ENCODE measurements around the gene MLANA.

The MLANA gene

GRCh38 chr9:5843794-5844471 is 46.8 kb upstream of the MLANA start:
- H3K4me1 ChIP-seq (ENCODE audit: control insufficient read depth, insufficient read depth, low read length), result peaks cover 21% of the 10 kb centered on the region
- ChIA-PET POLR2A (interaction anchor here (0.6 to 3.2 kb wide), 4 partner anchors 11 to 682 kb away, joined by 4 to 18 read pairs (median 8); partner anchors contain the start of genes ERMP1 and RANBP6), CTCF (interaction anchor here (0.7 to 3.6 kb wide), 4 partner anchors 10 to 223 kb away, joined by 3 to 39 read pairs (median 4); partner anchors contain the start of gene ERMP1)
- TF ChIP-seq ZFP3 (tag by site-specific recombination; IDR thresholded peaks at IDR 0.05; ENCODE audit: low read depth) (no peak), SP7 (tag by site-specific recombination; IDR thresholded peaks at IDR 0.05) (0 out of 2 replicates have a peak, but pooled peaks have one; percentile 30), ZNF830 (tag by site-specific recombination; IDR thresholded peaks at IDR 0.05; ENCODE audit: low read depth) (no peak), ZNF561 (tag by site-specific recombination; IDR thresholded peaks at IDR 0.05; ENCODE audit: borderline replicate concordance) (peak; percentile 13; the same call in 1 of the 2 replicates), ZBTB17 (tag by site-specific recombination; IDR thresholded peaks at IDR 0.05) (peak; percentile 39; the same call in 1 of the 2 replicates), PRDM10 (tag by site-specific recombination; IDR thresholded peaks at IDR 0.05) (peak; percentile 19; the same call in 1 of the 2 replicates), ZNF76 (tag by site-specific recombination; IDR thresholded peaks at IDR 0.05; ENCODE audit: borderline replicate concordance, low read depth) (peak; percentile 22; the same call in 1 of the 2 replicates), HOXC10 (CRISPR knock-in tag; IDR thresholded peaks at IDR 0.05) (no peak), ZNF302 (tag by site-specific recombination; IDR thresholded peaks at IDR 0.05; ENCODE audit: low read depth) (no peak), REST (tag by site-specific recombination; IDR thresholded peaks at IDR 0.05) (peak; percentile 70; the same call in 1 of the 2 replicates), ZNF416 (tag by site-specific recombination; IDR thresholded peaks at IDR 0.05) (no peak), ZNF747 (tag by site-specific recombination; IDR thresholded peaks at IDR 0.05) (no peak), ZBTB20 (tag by site-specific recombination; IDR thresholded peaks at IDR 0.05) (peak; percentile 33; the same call in 1 of the 2 replicates), ZNF341 (tag by site-specific recombination; IDR thresholded peaks at IDR 0.05; ENCODE audit: low read depth) (peak; percentile 79), ZNF629 (tag by site-specific recombination; IDR thresholded peaks at IDR 0.05) (peak; percentile 46; the same call in 1 of the 2 replicates), ZNF600 (tag by site-specific recombination; IDR thresholded peaks at IDR 0.05) (peak; percentile 44; the same call in 1 of the 2 replicates), OSR2 (tag by site-specific recombination; IDR thresholded peaks at IDR 0.05) (no peak), ZBTB6 (tag by site-specific recombination; IDR thresholded peaks at IDR 0.05) (no peak), GLIS1 (tag by site-specific recombination; IDR thresholded peaks at IDR 0.05) (peak; percentile 77), ZNF169 (tag by site-specific recombination; IDR thresholded peaks at IDR 0.05) (no peak), ZSCAN30 (tag by site-specific recombination; IDR thresholded peaks at IDR 0.05) (no peak), KLF9 (tag by site-specific recombination; IDR thresholded peaks at IDR 0.05; ENCODE audit: low read depth) (no peak), AEBP2 (tag by site-specific recombination; IDR thresholded peaks at IDR 0.05; ENCODE audit: borderline replicate concordance) (no peak), ZNF394 (tag by site-specific recombination; IDR thresholded peaks at IDR 0.05; ENCODE audit: borderline replicate concordance) (no peak), ZNF324 (tag by site-specific recombination; IDR thresholded peaks at IDR 0.05) (no peak), KLF10 (tag by site-specific recombination; IDR thresholded peaks at IDR 0.05) (0 out of 2 replicates have a peak, but pooled peaks have one; percentile 22), TRIM28 (IDR thresholded peaks at IDR 0.05; ENCODE audit: borderline replicate concordance, low read length) (0 out of 2 replicates have a peak, but pooled peaks have one; percentile 23)

More at GRCh38 chr9:5843794-5844471, 46.8 kb upstream of the MLANA start:
- Histone ChIP-seq H3K4me3 (ENCODE audit: low read depth, low read length) (no peak overlapping the region), H3K27ac (ENCODE audit: extremely low read depth, low read depth, low read length) (peak overlapping the region; percentile 83), H3K9me3 (ENCODE audit: control insufficient read depth, insufficient read depth, low read depth, low read length) (no peaks in the 10 kb centered on the region), H3K36me3 (ENCODE audit: control insufficient read depth in 2 of 2, insufficient read depth in 1 of 2, low read length in 2 of 2) (no peaks in the 10 kb centered on the region)

All from HEK293 (cell line).